HG02678 (cell line): ENCODE measurements around the gene CACNA1D.
"Not testable (repeated sequence)": the region's sequence is repeated elsewhere in the genome, so short reads cannot be mapped to it uniquely, and the experiment has no call there.

Experiments
- ATAC-seq: cut with Tn5 transposase; IDR thresholded peaks from one replicate; pipeline ENCODE4 v1.9.1; 2021; ENCODE audit warnings: mild to moderate bottlenecking, moderate library complexity; ENCODE audit not compliant: unreplicated experiment

Gene CACNA1D

DNA sequence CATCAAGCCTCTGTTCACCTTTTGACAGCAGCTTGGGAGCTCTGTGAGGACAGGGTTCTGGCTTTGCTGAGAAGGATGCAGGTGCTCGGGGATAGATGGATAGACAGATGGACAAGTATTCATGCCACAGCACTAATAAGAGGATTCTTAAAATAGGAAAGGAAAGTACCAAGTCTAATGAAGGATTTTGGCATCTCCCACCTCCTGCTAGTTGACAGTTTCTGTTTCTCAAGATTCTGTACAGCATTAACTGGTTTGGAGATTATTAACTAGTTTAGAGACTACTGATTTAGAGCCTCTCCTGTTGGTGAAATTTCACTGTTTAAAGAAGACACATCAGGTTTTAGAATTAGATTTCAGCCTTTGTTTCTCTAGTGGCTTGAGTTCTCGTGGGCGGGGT is 152.3 kb downstream of the CACNA1D start:
- ATAC-seq: peak; percentile 59

DNA sequence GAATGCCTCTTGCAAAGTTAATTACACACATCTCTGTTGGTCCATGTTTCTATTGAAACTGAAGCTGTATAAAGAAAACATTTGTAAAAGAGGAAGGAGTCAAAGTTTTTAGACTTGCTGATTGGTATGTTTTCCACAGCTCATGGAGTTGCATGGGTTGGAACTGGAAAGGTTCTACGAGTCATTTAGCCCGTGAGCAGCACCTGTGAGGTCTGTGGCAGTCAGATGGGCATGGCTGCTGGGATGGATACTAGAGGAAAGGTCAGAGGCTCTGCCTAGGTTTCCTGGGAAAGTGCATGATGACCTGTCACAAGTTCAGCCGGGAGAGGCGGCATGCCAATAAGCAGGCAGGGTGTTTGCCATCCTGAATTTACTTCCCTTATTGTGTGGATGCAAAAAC is 155.4 kb downstream of the CACNA1D start:
- ATAC-seq: no peak

DNA sequence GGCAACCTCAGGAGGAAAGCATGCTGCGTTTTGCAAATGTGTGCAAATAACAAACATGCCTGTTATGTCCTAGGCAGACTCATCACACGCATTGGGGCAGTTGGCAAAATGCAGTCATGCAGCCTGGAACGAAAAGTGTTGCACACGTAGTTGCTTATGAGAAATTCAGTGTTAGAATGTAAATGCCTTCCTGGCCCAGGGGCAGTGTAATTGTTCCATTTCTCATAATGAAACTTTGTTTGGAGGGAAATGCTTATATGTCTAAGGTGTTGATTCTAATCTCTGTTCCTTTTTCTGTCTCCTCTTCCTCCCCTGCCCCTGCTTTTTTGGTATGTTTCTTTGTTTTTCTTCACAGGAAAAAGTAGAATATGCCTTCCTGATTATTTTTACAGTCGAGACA is 156.0 kb downstream of the CACNA1D start:
- ATAC-seq: peak; percentile 65

DNA sequence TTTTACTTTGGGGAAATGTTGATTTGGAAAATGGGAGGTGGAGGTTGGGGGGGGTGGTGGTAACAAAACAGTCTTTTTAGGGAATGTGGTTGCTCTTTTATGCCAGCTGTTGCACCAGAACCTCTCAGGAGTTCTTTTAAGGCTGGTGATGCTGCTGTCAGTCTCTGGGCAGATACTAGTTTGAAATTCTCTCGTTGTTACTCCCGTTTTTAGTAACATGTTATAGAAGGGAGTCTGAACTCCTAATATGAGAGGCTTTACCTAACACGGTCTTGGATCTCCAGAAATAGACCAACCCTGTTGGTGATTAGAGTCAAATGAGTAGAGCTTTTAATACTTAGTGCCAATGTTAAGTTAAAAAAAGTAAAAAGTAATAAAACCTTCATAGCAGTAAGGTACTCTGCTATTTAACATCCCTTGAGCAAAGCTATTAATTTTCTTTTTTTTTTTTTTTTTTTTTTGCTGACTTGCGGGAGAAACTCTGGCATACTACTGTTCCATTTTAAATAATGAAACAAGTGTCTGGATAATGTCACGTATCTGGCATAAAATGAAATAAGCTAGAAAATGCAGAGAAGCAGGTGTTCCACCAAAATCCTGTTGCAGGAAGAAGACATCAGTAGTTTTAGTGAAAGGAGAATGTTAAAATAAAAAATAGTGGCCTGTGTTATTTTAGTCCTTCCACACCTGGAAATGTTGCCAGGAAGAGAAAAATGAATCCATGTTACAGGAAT is 156.7 kb downstream of the CACNA1D start:
- no peak for ATAC-seq

DNA sequence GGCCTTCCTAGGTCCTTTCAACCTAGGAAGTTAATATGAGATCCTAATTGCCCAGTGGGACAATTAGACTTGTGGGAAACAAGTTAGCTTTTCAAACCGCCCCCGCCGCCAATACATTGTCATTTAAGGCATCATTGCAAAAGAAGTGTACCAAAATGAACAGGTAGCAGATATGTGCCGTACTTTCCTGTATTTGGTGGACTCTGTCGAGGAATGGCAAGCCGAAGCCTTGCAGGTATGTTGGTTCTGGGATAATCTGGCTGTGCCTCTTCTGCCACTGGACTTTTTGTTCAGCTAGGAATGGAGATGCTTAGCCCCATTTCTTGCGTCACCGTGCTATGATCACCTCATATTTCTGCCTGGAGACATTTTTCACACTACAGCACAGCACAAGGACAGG is 157.5 kb downstream of the CACNA1D start:
- no peak for ATAC-seq

DNA sequence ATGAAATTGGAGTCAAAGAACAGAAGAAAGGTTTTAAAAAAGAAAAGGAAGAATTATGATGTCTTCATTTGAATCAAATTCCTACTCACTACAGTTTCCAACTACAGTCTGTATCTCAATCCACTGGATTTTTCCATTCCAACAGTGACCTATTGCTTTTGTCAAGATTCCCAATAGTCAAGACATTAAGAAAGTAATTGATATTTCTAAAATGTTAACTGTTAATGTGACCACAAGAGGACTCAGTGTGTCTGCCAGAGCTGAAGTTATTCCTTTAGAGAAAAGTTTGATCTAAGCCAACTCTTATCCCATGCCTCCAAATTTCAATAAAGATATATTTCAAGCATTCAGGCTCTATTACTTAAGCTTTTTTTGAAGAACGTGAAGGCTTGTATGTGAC is 163.2 kb downstream of the CACNA1D start:
- no peak for ATAC-seq

DNA sequence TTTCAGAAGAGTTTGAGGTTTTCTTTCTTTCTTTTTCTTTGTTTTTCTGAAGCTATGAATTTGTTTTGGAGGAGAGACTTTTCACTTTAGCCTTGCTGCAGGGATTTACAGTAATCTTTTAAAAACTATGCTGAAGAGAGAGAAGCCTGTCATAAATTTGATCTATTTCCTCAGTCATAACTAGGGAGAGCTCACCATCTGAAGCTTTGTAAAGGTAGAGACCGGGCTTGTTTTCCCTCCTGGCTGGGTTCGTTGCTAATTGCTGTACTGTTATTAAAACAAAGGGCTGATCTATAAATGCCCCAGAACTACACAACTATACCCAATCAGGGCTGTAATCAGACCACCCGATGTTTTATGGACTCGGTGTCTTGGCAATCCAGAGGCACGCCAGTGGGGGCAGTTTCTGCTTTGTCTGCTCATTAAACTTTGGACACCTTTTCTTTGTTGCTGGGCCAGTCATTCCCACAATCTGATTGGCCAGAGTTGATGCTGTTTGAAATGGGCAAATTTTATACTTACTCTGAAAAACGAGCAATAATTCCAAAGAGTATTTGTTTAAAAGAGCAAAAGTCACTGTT is 164.3 kb downstream of the CACNA1D start:
- no peak for ATAC-seq

DNA sequence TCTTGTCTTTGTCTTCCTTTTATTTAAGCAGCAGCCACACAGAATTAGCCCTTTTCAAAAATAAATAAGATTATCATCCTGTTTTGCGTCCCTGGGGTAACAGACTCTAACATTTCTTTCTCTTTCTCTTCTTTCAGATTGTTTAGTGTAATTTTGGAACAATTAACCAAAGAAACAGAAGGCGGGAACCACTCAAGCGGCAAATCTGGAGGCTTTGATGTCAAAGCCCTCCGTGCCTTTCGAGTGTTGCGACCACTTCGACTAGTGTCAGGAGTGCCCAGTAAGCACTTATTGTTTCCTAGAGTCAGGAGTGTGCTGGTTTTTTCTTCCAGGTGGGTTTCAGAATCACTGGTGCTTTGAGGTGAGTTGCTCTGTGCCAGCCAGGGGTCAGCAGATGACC is 165.6 kb downstream of the CACNA1D start:
- no peak for ATAC-seq

DNA sequence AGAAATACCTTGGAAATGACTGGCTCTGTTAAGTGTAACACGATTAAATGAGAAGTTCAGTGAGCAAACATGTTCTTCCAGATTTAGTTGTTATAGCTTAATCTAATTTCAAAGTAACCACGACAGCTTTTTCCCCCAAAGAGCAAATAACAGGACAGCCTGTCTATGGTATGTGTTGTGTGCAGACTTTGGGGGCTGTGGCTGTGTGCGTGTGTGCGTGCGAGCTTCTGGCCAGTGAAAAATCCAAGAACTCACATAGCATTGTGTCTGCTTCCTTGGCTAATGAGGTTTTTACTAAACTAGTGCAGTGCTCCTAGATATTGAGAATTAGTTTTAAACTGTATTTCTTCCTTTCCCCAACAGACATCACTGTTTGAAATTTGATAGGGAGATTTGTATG is 167.1 kb downstream of the CACNA1D start:
- no peak for ATAC-seq

DNA sequence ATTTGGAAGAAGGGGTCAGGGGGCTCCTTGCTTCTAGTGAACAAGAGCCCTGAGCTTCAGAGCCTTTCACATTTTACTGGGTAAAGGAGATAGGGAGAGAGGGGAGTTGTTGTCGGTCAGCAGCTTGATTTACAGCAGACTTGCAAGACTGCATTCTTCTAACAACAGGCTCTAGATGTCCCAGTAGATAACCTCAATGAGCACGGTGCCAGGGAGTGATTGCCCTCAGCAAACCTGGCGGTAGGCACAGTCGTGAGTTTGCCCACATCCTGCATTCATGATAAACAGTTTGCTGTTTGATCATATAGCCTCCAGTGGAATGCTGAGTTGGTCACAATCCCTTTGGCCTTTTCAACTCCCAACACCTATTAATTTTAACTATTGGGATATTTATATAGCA is 170.4 kb downstream of the CACNA1D start:
- ATAC-seq: not testable (repeated sequence)

DNA sequence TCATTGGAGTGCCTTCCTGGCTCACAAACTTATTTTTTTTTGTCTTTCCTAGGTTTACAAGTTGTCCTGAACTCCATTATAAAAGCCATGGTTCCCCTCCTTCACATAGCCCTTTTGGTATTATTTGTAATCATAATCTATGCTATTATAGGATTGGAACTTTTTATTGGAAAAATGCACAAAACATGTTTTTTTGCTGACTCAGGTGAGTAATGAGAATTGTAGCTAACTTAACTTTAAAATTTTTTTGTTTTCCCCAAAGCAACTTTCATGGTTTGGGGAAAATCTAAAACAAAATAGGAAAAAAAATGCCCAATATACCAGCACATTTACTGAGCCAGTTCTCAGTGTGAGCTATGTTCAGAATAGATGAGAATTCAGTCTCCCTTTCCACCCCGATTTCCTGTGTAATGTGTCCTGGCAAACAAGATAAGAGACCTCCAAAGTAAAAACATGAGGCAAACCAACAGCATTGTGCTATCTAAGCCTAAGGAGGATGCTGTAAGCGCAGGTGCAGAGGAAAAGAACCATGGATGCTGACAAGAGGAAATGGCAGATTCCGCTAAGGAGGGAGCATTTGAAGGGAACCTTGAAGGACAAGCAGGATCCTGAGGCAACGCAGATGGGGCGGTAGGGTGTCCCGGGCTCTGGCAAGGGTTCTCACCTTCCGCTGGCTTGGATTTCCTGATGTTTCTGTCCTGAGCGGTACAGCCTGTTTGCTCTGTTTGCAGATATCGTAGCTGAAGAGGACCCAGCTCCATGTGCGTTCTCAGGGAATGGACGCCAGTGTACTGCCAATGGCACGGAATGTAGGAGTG is 171.4 kb downstream of the CACNA1D start:
- no peak for ATAC-seq

DNA sequence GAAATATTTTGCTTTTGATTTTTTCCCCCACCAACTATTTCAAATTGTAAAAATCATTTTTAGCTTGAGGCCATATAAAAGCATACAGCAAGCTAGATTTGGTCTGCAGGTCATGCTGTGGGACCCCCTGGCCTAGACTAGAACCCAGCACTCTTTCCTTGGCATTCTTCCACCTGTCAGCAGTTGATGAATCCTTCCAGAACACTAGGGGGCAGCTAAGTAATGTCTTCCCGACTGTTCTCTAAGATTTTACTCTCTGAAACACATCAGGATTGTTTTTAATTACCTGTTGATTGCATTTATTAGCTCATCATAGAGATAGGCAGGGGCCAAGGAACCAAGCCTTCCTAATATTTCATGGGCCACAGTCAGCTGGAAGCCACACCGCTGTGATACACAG is 174.5 kb downstream of the CACNA1D start:
- ATAC-seq: no peak

DNA sequence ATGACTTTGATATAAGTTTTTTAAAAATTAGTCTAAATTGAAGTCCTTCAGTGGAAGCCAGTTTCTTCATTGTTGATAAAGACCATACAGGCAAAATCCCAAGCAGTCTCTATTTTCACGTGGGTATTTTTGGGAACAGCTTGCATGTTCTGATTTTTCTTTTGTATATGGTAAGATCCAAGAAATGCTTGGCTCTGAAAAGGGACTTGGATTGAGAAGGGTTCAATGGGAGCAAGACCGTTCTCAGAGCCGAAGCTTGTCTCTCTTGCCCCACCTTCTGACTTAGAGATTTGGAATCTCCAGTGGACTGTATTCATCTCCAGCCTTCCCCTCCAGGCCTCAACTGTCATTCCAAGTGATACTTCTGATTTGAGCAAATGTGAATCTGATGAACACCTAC is 176.3 kb downstream of the CACNA1D start:
- no peak for ATAC-seq

DNA sequence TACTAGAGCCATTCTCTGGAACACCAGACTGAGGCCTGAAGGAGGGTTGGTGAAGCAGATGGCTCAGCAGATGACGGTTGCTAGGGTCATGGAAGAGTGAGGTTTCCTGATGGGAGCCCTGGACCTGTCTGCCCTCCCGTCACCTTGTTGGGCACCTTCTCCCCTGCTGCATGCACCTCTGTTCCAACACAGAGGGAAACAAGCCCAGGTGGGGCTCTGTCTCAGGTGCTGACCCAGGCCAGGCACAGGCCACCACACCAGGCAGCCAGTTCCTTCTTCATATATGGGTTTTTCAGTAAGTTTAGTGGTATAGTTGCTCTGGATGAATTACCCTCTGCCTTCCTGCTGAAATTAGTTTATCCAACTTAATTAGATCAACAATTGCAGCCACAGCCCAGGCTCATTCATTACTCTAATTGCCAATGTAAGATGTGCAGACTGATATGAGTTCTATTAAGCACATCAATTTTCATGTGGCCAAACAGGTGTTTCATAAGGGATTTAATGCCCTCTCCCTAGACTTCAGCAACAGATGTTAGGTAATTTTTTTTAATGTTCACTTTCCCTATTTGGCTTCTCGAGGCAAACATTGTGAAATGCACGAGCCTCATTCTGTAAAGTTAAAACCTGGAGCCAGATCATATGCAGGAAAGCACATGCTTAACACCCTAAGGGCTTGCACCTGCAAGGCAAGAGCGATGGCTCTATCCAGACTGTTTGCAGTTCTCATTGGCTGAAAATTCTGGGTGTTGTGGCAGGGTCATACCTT is 177.0 kb downstream of the CACNA1D start:
- no peak for ATAC-seq

DNA sequence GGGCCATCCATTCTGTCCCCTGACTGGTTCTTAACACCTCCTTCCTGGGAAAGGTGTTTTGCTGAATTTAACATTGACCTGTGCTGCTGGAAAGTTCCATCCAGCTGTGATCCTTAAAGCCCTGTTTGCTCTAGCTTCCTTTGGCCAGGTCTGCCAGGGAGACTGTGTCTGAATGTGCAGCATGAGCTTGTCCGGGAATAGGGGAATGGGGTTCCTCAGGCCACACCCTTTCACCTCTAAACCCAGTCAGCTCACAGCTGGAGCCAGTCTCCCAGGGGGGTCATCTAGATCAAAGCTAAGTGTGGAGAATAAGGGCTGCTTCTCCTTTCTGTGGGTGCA is 177.5 kb downstream of the CACNA1D start:
- ATAC-seq: no peak

DNA sequence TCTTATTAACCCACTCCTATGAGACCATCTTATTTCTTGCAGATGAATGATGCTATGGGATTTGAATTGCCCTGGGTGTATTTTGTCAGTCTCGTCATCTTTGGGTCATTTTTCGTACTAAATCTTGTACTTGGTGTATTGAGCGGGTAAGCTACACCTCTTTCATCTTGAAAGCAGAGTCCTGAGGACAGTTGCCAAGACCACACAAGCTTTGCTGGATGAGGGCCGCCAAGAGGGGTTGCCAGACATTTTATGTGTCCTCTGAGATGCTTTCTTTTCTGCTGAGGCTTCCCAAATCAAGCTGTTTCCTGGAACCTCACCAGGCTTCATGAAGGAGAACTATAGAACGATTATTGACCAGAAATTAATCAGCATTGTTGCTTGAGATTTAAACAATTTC is 178.6 kb downstream of the CACNA1D start:
- ATAC-seq: no peak

DNA sequence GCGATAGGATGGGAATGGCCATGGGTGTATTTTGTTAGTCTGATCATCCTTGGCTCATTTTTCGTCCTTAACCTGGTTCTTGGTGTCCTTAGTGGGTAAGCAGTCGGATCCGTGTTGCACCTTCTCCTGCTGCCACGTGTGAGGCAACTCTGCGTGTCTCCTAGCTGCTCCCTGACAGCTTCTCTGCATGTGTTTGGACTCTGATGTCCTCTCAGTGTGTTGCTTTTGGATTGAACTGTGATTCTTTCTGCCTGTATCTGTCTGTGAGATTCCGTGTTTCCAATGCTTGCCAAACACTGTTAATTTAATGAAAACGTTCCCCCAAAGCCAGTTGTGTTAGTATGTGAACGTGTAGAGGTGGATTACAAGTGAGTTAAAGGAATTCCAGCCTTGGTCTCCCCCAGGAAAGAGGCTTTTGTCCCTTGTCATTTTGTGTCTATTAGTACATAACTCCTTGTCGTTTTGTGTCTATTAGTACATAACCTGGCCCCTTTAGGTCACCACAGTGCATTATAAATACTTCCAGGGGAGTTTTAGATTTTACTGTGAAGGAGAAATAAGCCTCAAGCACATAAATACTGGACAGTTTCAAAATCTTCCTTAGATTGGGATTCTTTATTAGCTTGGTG is 179.4 kb downstream of the CACNA1D start:
- ATAC-seq: no peak

DNA sequence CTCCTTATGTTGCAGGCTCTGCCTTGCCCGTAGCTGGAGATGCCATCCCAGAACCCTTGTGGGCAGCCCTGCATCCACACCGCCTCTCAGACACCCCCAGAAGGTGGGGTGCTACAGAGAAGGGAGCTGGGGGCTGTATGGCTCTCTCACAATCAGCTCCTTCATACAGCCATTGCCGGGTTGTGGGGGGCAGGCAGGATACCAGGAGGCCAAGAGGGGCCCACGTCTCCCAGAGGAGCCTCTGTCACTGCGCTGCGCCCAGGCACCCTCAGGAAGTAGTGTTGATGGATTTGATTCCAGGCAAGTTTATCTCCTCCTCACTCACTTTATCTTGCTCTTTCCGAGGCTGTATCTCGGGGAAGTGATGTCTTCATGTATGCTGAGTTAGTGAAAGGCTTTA is 180.2 kb downstream of the CACNA1D start:
- ATAC-seq: no peak

DNA sequence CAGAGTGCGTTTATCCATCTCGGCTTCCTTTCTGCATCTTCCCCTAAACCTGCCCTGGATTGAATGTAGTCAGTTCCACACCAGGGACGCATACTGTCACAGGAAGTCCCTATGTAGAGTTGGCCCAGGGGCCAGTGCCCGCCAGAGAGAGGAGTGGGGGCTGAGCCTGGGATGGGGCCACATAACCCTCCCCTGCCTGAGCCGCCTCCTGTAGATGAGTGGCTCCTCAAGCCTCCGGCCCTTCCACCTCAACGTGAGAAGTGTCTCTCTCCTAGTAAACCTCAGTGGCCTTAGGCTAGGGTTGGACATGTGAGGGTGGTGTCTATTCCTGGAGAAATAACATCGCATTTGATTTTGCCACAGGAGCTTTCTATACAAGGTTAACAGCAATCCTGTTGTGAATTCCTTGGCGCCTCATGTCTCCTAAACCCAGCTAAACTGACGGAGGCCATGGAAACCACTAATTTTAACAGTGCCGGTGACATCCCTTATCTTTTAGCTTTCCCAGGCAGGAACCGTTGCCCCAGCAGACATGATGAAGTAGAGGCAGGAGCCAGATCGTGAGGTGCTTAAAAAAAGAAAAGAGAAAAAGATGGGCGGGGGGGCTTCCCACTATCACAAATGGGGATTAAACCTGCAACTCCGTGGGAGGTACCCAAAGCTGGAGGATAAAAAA is 180.7 kb downstream of the CACNA1D start:
- ATAC-seq: no peak

DNA sequence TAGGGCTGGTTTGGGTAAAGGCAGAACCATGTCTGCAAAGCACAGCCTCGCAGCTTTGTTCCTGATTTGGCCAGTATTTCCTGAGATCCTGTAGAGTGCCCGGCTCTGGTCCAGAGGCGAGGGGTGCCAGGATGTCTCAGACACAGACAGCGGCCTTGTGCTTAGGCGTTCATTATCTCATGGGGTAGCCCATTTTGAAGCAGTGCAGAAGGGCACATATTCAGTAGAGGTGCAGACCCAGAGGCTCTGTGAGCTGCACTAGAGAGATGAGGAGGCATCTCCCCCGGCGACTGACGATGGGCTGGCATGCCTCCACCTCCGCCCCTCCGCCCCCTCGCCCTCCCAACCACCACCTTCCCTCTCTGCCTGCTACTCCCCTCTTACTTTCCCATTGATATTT is 181.5 kb downstream of the CACNA1D start:
- ATAC-seq: no peak
